Measurements from ENCODE around the gene ZNF423.

Gene ZNF423

DNA sequence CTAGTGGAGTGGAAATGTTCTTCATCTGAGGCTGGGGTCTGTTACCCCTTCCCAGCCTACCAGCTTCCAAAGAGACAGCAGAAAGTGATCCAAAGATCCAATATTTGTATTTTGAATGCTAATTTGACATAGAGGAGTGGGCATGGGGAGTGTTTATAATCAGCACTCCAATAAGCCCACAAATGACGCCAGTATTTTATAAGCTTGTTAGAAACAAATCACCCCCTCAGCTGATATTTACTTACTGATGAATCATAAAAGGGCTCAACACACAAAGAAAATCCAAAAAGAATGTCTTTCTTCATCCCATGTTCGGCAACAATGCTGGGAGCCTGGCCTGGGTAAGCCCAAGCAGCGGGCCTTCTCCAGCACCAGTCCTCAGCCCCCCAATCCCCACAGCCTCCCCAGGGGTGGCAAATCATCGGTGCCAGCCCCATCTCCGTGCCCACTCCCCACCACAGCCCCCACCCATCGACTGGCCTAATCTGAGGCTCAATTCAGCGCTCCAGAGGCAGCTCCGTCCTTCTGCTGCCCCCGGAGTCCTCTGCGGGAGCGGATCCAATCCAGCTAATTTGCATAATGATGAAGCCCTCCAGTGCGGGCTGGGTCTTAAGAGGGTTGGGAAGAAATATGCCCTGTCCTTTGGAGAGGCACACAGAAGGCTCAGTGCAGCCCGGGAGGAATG, 312.8 kb downstream of the ZNF423 start:
- DNase-seq, result no peak

DNA sequence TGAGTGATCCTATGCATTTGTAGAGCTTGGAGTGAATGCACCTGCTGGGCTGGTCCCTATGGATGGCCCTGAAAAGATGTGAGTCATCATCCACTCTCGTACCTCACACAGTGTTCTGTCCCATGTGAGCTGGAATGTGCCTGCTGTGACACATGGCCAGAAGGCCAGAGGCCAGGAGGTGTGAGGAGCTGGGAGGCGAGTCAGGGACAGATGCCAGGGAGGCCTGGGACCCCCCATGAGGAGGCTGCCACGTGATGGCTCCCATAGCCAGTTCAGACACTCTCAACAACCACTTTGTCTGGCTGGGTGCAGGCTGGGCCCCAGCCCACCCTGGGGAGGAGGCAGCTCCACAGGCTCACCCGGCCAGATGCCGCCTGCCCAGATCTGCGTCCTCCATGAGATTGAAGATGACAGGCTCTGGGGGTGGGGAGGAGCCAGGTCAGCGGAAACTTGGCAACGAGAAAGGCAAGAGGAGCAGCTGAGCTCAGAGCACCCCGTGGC, 313.5 kb downstream of the ZNF423 start:
- no peak for DNase-seq

DNA sequence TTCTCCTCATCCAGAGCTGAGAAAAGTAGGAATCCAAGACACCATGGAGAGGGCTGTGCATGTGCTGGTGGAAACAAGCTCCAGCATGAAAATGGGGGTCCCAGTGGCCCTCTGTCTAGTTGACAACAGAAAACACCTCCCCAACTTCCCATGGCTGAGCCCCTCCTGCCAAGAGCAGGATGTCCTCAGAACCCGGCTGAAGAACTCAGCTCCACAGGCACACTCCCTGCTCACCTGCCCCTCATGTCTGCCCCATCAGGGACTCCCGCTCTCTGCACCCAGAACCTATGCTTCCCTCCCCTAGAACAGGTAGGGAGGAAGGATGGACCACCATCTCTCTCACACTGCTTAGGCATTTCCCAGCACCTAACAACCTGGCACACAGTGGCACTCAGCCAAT, 315.1 kb downstream of the ZNF423 start:
- no peak for DNase-seq

DNA sequence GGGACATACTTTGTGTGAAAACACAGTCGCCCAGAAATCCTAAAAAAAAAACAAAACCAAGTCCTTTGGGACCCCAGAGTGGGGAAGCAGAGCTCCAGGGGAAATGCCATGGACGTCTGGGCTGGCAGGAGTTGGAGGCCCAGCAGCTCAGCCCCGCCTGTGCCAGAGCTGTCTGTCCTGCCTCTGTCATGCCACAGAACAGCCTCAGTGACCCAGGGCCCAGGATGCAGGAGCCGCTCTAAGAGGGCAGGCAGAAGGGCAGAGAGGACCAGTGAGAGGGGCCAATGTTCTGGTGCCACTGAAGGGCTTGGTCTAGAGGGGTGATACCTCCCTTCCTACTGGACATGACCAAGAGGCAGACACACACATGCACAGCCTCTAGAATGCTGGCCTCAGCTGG, 316.2 kb downstream of the ZNF423 start:
- DNase-seq, result no peak

DNA sequence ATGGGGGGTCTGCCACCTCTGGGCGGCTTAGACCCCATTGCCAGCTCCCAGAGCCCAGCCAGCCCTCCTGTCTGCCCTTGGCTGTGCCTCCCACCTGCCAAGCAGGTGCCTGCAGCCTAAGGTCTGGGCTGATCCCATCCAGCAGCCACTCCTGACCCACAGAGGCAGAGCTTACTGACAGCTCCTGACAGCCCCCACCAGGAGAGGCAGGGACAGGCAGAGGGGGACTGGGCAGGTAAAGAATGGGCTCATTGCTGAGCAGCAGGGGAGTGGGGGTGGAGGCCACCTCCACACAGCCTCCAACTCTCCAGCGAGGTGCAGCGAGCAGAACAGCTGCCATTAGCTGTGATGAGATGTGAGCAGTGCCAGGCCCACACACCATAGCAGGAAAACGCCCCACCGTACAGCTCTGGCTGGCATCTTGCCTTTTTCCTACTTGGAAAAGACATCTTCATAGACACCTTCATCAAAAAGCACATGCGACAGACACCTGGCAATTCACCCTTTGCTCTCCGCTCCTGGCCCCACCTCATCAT, 317.9 kb downstream of the ZNF423 start:
- no peak for DNase-seq

DNA sequence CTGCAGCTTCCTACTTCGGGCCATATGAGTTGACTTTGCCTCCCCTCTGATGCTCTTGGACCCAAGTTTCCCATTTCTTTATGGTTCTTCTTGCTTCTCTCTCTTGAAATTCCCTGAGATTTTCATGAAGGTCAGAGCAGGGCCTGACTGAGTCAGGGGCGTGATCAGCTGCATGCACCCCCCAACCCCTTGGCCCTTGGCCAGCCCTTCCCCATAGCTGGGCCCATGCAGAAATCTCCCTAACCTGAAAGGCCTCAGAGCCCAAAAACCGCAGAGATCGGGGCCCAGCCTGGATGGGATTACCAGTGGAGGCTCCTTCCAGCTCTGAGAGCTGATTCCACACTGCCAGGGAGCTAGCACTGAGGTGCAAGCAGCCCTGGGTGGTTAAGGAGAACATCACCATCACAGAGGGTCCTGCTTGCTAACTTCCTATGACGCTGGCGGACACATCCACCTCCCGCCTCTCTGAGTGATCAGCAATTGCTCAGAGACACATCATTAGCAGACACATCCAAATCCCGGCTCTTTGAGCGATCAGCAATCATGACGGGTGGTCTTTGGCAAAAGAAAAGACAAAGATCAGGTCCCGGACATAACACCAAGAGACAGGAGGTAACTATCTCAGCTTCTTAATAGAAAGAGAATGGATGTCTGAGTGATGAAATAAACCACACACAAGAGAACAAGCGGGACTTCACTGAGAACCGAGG, 320.9 kb downstream of the ZNF423 start:
- no peak for DNase-seq

DNA sequence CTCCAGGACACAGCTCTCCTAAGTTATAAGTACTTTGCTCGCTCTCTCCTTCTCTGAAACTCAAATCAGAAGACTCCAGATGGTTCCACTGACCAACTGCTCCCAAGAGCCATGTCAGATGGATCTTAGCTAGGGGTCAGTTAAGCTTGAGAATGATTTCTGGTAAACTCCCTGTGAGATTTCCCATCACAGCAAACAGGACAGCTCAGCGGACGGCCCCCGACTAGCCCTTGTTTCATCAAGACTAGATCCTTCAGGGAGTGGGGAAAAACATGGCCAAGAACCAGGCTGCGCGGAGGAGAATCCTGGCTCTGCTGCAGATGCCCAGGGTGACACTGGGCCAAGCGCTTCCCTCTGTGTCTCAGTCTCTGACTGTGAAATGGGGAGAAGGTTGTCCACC, 322.5 kb downstream of the ZNF423 start:
- no peak for DNase-seq

DNA sequence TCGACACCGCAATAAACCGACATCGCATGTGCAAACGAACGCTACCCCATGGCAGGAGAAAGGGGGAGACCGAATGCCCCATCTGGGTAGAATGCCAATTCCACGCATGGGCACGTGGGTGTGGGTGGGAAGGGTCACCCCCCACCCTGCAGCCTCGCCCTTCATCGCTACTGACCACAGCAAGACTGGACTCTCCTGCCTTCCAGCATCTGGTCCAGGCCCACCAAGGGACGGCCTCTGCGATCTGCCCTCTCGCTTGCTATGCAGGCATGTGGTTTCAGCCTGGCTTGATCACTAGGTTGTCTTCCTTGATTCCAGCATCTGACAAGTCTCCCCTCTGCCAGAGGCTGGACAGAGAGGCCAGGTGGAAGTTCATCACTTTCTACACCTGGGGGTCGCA, 323.0 kb downstream of the ZNF423 start:
- DNase-seq, result no peak

DNA sequence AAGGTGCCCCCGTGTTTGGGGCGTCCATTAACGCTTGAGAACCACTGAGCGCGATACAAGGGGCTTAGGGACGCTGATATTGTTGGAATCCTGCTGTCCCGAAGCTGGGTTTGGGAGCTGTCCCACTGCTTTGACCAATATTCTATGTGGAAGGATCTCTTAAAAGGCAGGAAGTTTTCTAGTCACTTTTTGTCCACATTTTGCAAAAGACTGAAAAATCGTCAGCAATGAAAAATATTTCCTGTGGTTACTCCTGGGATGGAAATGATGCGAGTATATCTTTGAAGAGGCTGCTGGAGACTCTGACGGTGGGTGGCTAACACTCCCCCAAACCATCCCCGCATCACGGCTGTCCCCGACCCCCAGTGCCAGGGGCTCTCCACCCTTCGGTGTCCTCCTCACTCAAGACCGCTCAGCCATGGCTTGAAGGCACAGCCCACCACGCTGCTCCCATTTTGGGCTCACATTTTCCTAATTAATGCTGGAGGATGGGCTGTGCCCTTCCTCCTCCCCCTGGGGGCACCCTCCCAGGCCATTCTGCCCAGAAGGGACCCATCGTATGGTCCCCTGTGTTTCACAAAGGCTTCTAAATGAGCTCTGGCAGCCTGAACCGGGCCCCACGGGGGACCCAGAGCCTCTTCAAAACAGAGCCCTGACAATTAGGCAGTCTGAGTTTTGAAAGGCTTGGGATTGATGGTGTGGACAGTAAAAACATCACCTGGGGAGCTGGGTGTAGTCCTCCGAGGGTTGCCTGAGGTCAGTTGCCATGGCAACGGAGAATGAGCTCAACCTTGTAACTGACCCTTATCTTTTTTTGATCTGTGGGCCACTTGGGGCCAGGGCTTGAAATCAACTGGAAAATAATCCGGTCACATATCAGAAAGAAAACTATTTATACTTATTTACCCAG, 323.7 kb downstream of the ZNF423 start:
- DNase-seq, result peak; percentile 32

DNA sequence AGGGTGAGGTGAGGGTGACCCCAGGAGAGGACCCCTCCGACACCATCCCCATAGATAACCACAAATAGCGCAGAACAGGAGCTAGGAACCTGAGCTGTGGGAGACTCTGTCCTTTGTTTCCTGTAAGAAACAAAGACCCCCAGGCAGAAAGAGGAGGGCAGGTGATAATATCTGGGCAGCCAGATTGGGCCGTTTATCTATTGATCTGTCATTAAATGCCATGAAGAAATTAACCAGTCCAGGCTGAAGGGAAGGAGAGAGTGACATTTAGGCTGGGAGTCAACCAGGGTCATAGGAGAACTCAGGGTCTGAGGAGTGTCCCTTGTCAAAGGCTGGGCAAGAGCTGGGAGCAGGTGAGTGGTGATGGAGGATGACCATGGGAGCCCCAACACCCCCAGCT, 324.5 kb downstream of the ZNF423 start:
- no peak for DNase-seq

DNA sequence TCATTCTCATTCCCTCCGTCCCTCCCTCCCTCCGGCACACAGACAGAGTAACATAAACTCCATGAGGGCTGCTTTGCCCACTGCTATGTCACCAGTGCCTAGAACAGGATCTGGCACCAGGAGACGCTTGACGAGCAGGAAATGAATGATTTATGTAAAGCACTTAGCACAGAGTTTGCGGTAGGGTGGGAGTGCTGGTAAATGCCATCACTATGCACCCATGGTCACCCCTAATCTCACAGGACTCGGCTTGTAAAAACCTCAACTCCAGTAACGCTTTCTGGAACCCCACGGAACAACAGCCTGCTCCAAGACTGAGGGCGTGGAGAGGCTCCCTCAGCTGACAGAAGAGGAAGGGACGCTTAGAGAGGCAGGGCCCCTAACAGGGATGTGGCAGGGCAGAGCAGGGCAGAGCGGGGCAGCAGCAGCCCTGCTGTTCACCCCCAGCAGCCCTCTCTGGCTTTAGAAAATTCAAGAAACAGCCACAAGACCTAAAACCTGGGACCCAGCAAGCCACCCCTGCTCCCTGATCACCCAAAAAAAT, 325.4 kb downstream of the ZNF423 start:
- DNase-seq, result no peak

DNA sequence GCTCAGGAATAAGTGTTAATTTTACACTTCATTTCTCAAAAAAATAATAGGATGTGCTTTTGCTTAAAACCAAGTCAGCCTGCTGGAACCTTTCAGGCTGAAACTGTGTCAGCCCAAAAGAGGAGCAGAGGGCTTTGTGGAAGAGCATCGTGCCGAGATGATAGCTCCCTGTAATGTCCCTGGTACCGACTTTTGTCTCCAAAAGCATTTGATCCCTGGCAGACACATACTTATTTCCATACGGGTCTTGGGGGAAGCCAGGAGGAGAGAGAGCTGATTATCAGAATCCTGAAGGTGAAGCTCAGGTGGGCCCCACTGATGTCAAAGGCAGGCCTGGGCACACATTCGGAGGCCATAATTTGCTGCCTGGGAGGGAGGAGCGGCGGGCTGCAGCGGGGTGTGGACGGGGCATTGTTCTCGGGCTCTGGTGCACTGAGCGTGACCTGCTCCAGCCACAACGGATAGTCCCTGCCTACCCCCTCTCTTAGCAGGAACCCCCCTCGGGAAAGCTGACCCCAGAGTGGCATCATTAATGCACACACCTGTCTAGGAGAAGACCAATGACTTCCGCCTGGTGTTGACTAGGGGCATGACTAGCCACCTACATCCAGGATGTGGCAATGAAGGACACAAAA, 326.4 kb downstream of the ZNF423 start:
- no peak for DNase-seq

DNA sequence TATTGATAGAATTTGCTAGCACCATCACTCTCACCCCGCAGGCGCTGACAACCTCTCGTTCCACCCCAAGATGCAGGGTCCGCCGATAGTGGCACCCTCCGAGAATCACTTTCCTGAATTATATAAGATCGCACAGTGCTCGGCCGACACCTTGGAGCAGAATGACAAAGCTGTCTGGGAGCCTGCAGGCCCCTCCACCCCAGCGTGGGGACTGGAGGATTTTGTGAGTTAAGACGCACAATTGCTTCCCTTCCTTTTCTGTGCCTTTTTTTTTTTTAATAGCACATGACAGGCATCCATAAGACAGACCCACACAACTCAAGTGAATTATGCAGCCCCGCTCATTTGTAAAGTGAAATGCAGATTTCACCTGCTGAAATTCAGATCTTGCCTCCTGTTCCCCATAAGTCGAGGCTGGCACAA, 327.0 kb downstream of the ZNF423 start:
- no peak for DNase-seq

DNA sequence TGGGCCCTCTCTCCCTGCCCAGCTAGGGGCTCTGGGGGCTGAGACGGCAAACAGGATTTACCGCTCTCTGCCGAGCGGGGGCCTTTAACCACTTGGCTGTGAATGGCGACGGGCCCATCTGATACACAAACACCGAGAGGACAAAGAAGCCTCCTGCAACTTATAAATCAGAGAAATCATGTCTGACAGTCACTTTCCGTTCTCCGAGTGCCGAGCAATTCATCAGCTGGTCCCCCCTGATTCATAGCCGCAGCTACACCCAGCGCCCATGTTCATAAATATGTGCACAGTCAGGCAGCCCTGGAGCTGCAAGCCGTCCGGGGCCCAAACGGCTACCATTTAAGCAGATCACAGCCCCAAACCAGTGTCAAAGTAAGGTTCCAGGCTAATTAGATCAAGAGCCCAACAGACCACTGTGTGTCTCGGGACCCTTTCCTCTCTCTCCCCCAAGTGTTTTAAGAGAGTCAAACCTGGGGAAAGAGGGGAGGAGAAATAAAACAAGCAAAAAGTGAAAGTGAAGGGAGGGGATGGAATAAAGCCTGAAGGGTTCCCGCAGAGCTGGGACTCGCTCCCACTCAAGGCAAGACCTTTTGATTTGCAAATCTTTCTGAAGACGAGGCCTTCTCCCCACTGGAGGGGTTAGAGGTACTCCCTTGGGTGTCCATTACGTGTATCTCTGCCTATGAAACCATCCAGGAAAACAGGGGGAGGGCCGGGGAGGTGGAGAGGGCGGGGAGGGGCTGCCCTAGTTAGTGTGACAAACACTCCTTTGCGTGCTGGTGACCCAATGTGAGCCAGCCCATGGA, 327.6 kb downstream of the ZNF423 start:
- peak; percentile 32 for DNase-seq

DNA sequence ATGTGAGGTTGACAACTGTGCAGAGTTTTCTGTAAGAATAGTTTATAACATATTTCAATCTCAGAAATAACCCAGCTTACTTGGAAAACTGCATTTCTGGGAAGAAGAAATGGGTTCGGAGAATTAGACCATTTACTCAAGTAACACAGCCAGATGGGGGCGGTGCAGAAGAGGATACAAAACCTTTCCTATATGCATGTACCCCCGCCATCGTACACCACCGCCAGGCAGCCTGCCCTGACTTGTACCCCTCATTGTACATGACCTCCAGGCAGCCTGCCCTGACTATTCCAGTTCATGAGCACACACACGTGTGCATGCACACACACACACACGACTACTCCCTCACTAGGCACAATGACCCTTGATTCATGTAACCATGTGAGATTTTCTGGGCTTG, 328.3 kb downstream of the ZNF423 start:
- no peak for DNase-seq

DNA sequence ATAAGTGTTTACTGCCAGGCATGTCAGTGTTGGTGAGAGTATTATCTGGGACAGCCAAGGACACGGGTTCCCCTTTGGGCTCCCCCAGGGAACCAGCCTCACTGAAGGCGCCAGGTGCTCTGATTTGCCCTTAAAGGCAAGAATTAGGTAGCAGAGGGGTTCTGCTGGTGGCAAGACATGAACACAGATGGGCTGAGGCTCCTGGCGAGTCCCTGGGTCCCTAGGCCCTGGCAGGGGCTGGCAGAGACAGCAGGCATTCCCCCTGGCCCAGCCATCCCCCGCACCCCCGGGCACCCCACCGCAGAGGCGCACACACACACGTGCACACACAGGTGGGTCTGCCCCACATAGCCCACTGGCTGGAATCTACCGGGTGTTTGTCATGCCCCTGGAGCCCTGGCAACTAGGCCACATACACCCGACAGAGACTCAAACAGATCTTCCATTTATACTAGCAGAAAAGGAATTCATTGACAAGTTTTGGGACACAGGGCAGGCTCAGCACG, 329.0 kb downstream of the ZNF423 start:
- no peak for DNase-seq

DNA sequence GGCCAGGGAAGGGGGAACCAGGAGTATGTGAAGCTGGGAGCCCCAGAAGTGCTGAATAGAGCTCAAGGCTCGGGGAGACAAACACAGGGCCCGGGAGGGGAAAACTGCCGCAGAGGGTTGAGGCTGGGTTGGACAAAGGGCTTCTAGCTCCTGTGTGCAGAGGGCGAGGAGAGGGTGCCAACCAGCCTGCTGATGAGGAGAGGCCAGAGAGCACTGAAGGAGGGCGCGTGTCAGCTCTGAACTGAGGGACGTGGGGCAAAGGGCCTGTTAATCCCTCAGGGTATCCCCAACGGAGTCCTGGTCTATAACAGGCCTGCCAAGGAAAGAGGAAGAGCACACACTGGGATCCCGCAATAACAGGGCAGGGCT, 331.0 kb downstream of the ZNF423 start:
- DNase-seq, result no peak

DNA sequence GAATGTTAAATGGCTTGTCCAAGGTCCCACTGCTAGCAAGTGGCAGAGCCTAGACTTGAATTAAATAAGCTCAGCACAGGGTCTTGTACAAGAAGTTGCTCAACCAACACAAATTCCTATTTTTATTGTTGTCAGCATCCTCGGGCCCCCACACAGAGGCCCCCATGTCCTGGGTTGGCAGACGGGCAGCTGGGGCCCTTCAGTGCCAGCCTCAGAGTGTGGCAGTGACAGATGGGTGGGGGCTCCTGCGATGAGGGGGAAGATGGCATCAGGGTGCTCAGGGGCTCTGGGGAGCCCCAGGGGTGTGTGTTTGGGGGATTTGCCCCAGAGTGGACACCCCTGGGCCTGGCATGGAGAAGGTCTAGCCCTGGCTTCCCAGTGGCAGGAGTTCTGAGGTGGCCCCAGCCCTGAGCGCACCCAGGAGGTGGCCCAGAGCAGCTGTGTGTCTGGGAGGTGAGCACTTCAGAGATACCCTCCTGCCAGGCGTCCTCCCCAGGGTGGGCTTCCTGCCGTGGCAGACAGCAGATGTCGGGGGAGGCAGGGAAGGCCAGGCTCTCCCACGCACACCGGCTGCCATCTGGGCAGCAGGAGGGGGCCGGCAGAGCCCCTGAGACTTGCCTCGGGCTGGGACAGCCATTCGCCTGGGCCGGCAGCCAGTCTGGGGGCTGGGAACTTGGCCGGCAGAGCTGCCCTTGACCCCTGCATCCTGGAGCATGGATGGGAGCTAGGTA, 331.5 kb downstream of the ZNF423 start:
- no peak for DNase-seq

DNA sequence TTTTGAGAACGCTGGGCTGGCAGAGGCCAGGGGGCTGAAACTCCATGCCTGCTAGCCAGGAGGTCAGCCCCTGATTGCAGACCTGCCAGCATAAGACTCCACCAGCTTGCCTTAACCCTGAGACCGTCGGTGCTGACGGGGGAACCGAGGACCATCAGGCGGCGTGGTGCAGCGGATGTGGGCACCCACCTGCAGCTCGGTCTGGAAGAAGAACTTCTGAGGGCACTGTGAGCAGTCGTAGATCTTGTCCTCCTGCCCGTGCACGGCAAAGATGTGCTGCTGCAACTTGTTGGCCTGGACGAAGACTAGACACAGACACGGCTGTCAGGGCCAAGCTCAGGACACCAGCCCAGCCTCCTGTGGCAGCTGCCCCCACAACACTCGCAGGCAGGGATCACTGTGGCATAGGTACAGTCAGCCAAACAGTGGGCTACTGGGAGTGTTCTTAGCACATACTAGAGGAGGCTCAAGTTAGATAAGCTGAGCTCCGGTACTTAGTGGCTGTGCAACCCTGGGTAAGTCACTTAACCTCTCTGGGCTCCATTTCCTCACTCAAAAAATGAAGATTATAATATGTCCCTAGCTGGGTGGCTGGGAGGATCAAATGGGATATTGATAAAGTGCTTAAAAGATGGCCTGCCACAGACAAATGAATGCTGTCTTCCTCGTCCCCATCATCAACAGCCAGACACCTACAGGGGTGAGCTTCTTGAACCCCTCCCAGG, 332.3 kb downstream of the ZNF423 start:
- DNase-seq, result no peak

DNA sequence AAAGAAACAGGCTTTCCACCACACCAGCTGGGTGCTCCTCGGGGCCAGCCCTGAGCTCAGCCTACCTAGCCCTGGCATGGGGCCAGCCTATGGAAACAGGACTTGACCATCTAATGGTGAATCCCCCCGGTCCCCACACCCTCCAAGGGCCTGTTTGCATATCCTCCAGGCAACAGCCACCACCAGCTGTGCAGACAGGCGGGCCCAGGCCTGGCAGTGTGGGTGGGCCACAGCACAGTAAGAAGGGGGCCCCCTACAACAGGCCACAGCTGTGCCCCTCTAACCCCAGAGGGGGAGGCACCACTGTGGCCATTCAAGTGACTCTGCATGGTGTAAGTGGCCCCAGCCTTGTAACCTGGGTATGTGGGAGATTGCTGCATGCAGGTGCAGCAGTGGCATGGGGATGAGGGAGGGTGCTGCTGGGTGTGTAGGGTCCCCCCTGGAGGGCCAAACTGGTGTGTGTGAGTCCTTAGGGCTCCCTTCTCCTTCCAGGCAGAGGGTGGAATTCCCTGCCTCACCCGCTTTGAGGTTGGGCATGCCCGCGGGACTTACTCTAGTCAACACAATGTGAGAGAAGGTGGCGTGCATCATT, 334.1 kb downstream of the ZNF423 start:
- no peak for DNase-seq
